Activated CD8-positive, alpha-beta memory T cell treated with anti-CD3 and anti-CD28 coated beads for 48 hours (primary cell): ENCODE measurements around the gene OGFOD1.

ENCODE experiments used
- DNase-seq, 3 experiments: peaks; one replicate each; pipeline ENCODE4 v3.0.0-alpha.2; 2020; ENCODE audit warnings: low read depth in 2 of 3, low spot score in 2 of 3

The OGFOD1 gene

GRCh38 chr16:56426585-56426984, 24.8 kb upstream of the OGFOD1 start:
- DNase-seq: no peak

- DNase-seq: no peak
These were observed 23.3 kb upstream of the OGFOD1 start for GRCh38 chr16:56428091-56428490.

- DNase-seq: no peak
These were observed 15.1 kb upstream of the OGFOD1 start for GRCh38 chr16:56436258-56436657.

- DNase-seq: no peak
These were observed 13.3 kb upstream of the OGFOD1 start for GRCh38 chr16:56438038-56438437.

- DNase-seq: no peak
These were observed 4.1 kb upstream of the OGFOD1 start for GRCh38 chr16:56447286-56447685.

- DNase-seq: no peak
These were observed 3.3 kb upstream of the OGFOD1 start for GRCh38 chr16:56448005-56448404.

- no peak for DNase-seq
These were observed 924 bp upstream of the OGFOD1 start for GRCh38 chr16:56450275-56450985.

GRCh38 chr16:56451753-56452689, 667 bp downstream of the OGFOD1 start:
- no peak for DNase-seq

GRCh38 chr16:56457927-56458470, 6.6 kb downstream of the OGFOD1 start:
- DNase-seq: no peak

GRCh38 chr16:56460101-56460500, 8.7 kb downstream of the OGFOD1 start:
- DNase-seq: no peak

GRCh38 chr16:56462064-56462796, 10.9 kb downstream of the OGFOD1 start:
- no peak for DNase-seq

GRCh38 chr16:56463153-56463552, 11.8 kb downstream of the OGFOD1 start:
- DNase-seq: no peak

GRCh38 chr16:56466344-56466743, 15.0 kb downstream of the OGFOD1 start:
- no peak for DNase-seq

- no peak for DNase-seq
These were observed 17.4 kb downstream of the OGFOD1 start for GRCh38 chr16:56468800-56469199.

GRCh38 chr16:56469748-56470147, 18.4 kb downstream of the OGFOD1 start:
- no peak for DNase-seq

GRCh38 chr16:56470232-56470631, 18.9 kb downstream of the OGFOD1 start:
- DNase-seq: no peak

GRCh38 chr16:56470666-56471065, 19.3 kb downstream of the OGFOD1 start:
- no peak for DNase-seq

- DNase-seq: no peak
These were observed 23.8 kb downstream of the OGFOD1 start for GRCh38 chr16:56475201-56475600.

GRCh38 chr16:56477096-56477878, 25.9 kb downstream of the OGFOD1 start:
- no peak for DNase-seq

- no peak for DNase-seq
These were observed 27.1 kb downstream of the OGFOD1 start for GRCh38 chr16:56478281-56479049.
